Measurements from ENCODE around the gene SH3TC2.

SH3TC2 gene

GRCh38 chr5:149027636-149028035 is 35.2 kb downstream of the SH3TC2 start:
- DNase-seq, result no peak

DNA sequence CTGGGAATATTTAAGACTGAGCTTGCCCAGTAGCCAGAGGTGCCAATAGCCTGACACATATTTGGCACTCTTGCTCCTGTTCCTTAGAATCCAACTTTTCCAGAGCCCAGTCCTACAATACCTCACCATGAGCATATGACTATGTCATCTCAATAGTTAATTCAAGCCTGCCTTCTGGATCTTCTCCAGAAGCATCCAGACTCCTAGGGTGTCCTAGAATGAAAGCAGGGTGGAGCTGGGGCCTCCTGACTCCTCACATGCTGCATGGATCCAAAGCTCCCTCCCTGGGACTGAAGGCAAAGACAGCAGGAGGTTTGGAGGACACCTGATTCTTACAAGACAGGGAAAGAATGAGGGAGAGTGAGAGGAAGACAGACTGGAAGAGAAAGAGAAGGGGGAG is 37.9 kb downstream of the SH3TC2 start:
- no peak for DNase-seq

GRCh38 chr5:149024477-149024876 is 38.4 kb downstream of the SH3TC2 start:
- no peak for DNase-seq

DNA sequence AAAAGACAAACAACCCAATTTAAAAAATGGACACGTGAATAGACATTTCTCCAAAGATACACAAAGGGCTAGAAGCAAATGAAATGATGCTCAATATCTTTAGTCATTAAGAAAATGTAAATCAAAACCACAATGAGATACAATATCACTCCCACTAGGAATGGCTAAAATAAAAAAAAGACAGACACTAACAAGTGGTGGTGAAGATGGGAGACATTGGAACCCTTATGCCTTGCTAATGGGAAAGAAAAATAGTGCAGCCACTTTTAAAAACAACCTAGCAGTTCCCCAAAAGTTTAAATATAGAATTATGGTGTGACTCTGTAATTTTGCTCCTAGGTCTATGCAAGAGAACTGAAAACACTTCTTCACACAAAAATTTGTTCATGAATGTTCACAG is 40.7 kb downstream of the SH3TC2 start:
- DNase-seq, result no peak

GRCh38 chr5:149019679-149020078 is 43.2 kb downstream of the SH3TC2 start:
- DNase-seq, result no peak

- DNase-seq, result no peak
Measured at GRCh38 chr5:149018909-149019443, 43.9 kb downstream of the SH3TC2 start.

DNA sequence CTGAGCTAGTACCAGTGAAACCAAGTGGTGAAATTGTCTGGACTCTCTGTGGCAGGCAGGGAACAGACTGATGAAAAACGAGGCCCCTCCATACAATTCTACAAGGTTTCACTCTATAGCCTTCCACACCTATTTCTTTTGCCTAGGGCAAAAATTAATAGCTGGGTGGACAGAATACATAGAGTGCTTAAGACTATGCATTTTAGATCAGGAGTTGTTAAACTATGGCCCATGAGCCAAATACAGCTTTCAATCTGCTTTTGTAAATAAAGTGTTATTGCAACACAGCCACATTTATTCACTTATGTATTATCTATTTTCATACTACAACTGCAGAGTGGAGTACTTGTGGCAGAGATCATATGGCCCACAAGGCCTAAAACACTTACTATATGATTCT is 45.2 kb downstream of the SH3TC2 start:
- DNase-seq, result no peak

DNA sequence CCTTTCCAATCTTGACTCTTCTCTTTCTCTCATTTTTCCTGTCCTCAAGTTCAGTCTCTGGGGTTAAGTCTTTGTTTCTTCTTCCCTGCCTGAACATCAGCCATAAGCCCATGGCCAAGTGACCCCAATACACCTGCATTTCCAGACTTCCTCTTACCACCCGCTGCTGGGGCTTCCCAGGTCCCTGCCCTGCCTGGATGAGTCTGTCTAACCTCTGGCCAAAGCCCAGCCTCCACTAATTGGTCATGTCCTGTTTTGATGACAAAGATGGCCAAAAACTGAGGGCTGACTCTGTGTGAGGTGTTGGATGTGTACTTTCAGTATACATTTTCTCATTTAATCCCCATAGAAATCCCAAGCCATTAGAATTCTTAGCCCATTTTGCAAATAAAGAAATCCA is 47.3 kb downstream of the SH3TC2 start:
- DNase-seq, result no peak

GRCh38 chr5:149015126-149015525 is 47.7 kb downstream of the SH3TC2 start:
- no peak for DNase-seq

DNA sequence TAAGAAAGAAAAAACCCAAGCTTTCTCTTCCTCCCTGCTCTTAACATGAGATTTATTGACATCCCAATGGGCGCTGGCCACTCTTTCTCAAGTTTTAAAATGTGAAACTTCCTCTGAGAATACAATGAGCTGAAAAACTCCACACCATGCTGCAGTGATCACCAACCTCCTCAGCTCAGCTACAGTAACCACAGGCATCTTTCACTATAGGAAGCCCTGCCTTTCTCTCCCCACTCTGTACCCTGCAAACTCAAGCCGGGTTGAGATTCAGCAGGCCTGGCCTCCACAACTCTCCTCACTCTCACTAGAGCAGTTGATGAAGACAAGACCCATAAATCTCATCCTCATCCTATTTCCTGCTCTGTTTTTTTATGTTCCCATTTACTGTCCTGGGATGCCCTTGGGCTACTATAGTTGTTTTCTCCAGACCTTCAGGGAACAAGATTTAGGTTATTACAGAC is 48.3 kb downstream of the SH3TC2 start:
- DNase-seq, result no peak

DNA sequence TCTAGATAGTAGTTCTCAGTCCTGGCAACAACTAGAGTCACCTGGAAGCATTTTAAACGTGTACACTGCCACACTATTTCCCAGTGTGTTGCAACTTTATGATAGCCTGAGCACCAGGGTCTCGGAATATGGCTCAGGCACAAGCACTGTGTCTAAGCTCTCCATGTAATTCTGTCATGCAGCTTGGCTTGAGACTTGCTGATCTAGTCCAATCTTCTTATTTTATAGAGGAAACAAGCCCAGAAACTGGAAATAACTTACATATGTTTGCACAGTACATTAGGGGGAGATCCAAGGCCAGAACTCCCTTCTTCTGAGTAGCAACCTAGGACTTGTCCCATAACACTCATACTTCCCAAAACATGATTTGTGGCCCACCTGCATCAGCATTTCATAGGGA is 49.1 kb downstream of the SH3TC2 start:
- no peak for DNase-seq

DNA sequence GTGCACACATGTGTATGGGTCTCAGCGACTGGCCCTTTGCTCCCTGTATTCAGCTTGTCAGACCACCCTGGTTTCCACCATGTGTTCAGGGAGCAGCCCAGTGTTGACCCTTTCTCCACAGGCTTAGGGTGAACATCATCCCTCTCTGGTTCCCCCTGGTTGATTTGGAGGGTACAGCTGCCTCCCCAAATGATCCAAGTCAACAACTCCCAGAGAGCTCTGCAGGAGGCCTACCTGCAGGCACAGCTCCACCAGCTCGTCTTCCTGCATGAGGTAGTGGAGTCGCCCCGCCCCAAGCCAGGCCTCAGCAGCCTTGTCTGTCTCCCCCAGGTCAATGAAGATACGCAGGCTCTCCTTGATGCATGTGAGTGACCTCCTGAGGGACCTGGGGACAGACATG is 50.5 kb downstream of the SH3TC2 start:
- no peak for DNase-seq

GRCh38 chr5:149011728-149012127 is 51.1 kb downstream of the SH3TC2 start:
- DNase-seq, result no peak

GRCh38 chr5:149011084-149011483 is 51.8 kb downstream of the SH3TC2 start:
- no peak for DNase-seq

GRCh38 chr5:149007174-149007573 is 55.7 kb downstream of the SH3TC2 start:
- no peak for DNase-seq

GRCh38 chr5:149006426-149006825 is 56.4 kb downstream of the SH3TC2 start:
- DNase-seq, result no peak

GRCh38 chr5:149005077-149005892 is 57.6 kb downstream of the SH3TC2 start:
- DNase-seq, result no peak

DNA sequence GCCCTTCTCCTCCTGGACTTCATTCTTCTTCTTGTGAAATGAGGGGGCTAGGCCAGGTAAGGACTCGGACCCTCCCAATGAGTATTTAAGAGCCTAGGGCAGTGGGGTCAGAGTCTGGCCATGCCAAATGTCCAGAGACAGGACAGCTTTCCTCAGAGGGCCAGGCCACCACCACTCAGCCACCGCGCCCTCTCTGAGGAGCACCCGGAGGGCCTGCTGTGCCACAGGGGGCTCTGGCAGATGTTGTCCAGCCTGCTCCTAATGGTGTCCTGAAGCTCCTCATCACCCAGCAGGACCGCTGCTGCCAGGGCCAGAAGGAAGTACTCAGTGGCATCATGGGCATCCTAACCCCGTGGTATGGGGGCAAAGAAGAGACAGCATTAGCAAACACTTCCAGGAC is 58.3 kb downstream of the SH3TC2 start:
- no peak for DNase-seq

DNA sequence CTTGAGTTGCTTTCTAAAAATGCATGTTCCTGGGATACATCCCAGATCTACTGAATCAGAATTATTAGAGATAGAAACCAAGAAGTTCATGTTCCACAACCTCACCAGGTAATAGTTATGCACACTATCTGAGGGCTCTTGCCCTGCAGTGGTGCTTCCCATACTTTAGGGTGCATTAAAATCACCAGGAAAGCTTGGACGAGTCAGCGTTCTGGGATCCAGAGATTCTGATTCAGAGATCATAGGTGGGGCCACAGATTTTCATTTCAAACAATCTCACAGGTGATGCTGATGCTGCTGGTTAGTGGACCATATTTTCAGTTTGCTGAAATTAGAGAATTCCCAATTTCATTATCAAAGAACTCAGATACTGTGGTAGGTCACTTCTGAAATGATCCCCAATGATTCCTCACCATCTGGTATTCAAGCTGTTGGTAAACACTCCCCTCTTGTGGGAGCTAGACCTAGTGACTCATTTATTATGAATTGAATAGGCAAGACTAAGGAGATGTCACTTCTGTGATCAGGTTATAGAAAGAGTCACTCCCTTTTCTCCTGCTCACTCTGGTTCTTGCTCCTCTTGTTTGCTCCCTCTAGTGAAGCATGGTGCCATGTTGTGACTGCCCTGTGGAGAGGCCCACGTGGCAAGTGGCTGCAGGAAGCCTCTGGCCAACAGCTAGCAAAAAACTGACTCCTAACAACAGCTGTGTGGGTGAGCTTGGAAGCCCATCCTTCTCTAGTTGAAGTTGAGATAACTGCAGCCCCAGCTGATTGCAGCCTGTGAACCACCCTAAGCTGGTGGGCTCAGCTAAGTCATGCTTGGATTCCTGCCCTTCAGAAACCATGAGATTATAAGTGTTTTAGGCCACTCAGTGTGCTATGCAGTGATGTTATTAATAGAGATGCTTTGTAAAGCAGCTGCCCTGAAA is 59.8 kb downstream of the SH3TC2 start:
- DNase-seq, result no peak

DNA sequence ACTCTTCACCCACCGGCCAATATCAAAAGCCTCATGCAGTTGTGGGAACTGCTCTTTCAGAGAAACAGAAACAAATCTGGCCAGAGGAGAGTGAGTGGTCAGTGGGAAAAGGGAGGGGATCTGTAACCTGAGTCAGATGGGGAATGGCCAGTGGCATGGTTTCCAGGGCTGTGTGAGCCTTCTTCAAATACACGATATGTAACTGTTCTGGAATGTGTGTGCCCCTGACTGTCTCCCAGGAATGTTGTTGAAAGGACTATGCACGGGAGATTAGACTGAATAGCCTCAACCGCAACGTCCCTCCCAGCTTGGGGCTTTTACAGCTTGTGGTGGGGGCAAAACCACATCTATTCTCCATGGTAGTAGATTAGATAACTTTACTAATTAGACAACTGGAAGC is 60.8 kb downstream of the SH3TC2 start:
- no peak for DNase-seq

DNA sequence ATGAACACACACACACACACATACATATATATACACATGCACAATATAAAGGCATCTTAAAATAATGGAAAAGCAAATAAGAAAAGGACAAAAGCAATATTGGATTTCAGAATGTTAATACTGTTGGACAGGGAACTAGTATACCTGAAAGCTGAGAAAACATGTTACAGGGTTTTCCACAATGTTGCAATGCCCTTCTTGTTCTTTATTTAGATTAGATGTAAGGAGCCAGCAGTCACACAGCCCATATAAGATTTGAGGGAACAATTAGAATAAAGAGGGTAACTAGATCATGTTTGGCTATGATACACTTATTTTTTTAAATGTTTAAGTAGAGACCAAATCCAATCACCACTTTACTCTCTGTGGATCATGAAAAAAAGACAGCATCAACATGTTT is 61.7 kb downstream of the SH3TC2 start:
- no peak for DNase-seq

- DNase-seq, result no peak
Measured at GRCh38 chr5:148999741-149000140, 63.1 kb downstream of the SH3TC2 start.

DNA sequence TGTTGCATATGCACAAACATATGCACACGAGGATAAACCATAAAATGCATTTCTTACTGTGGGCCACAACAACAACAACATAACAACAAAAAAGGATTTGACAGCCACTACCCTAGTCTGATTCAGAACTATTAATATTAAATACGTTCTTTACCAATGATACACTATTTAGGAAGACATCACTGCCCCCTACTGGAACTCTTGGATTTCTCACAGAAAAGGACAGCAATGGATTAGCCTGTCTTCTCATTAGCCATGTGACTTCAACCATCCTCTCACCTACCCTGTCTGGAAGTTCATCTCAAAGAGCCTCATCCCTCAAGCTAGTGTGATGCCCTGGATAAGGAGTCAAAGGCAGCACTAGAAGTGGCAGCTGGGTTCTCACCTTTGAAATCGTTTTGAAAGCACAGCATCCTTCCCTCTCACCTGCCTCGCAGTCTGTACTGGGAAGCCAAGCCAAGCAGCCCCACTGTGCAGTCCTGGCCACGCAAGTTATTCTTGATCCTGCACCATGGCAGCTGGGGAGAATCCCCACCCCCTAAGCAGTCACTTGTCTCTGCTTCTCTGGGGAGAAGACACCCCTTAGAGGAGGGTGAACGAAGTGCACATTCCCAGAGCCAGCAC is 64.6 kb downstream of the SH3TC2 start:
- DNase-seq, result no peak

All from activated CD4-positive, alpha-beta T cell treated with anti-CD3 and anti-CD28 coated beads for 1 hour (primary cell).